GM08714 (cell line): ENCODE measurements around the gene AP2B1.

ENCODE experiments used
- H3K4me3 ChIP-seq: fragments of 200-500 bp; sonication (Bioruptor generic); 2 replicates; pipeline ENCODE4 v1.5.1; 2014; ENCODE audit warnings: mild to moderate bottlenecking, low read length, inconsistent platforms
- ZNF274 ChIP-seq: IDR thresholded peaks from 2 replicates; pipeline ENCODE4 v1.6.1; 2012; ENCODE audit warnings: mild to moderate bottlenecking, low read depth, low read length

AP2B1 gene

DNA sequence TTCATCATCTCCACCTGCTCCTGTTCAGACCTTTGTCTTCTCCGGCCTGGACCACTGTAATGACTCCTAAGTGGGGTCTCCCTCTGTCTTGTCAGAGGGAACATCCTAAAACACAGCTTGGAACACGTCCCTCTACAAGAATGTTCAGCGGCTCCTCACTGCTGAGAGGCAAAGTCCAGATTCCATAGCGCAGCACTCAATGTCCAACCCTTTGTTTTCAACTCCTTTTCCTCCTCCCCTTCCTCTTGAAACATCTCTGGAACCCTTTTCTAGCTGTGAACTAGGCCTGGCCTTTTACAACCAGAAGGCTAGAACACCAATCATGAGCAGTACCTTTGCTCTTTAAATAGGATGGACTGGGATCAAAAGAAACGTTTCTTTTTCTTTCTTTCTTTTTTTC lies 174.5 kb downstream of the AP2B1 start:
- H3K4me3 ChIP-seq, result no peak overlapping the region
- TF ChIP-seq ZNF274, result no peak

GRCh38 chr17:35763767-35764122 lies 176.6 kb downstream of the AP2B1 start:
- no peak overlapping the region for H3K4me3 ChIP-seq
- TF ChIP-seq ZNF274, result no peak

- peak overlapping the region; percentile 42; the same call in 1 of the 2 replicates for H3K4me3 ChIP-seq
- TF ChIP-seq ZNF274, result no peak
Observed at GRCh38 chr17:35764123-35764991, 177.2 kb downstream of the AP2B1 start.

DNA sequence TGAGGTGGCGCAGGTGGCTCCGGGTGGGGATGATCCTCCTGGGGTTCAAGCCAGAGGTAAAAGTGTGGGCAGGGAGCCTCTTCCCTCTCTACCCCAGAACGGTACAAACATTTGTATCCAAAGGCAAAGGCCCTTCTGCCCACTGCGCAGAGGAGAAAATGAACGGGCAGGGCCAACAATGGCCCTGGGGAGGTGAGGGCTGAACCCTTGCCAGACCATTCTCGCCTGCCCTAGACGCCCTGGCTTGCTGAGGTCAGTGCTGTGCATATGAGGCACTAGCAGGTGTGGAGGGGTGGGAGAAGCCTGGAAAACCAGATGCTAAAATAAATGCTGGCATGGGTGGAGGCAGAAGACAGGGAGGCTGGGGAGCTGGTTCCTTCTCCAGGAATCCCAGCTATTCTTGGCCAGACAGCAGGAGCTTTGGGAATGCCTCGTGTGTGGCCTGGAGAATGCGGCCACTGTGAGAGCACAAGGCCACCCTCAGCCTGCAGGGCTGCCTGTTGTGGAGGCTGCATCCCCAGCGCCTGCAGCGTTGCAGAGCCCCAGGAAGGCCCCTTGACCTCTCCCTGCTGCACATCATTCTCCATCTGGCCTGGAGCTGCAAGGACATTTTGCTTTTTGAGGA lies 178.1 kb downstream of the AP2B1 start:
- TF ChIP-seq ZNF274, result no peak
- H3K4me3 ChIP-seq, result no peak overlapping the region

DNA sequence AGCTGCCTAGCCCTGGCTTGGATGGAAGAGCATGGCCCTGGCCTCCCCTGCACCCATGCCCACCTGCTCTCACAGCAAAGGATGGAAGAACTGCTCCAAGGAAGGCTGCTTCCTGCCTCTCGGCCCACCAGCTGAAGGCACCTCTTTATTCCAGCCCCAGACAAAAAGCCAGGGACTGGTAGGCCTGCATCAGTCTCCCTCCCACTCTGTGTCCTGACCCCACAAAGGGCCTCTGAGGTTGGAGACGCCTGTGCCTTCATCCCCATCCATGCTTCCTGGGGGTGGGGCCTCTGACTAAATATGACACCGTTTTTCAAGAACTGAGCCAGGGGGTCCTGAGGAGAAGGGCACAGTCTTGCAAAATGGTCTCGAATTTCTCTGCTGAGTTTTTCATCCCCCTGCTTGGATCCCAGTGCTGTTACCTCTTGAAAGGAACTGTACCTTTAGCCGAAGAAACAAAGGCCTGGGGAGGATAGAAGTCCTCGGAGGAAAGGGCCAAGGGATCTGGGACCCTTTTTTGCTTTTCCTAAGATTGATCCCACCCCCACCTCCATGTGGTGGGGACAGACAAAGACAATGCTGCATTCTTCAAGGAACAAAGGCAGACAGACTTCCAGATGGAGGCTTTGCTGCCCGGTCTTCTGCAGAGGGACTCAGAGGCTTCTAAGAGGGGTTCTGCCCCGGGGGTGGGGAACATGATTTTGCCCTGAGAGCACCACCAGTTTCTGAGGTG lies 178.8 kb downstream of the AP2B1 start:
- H3K4me3 ChIP-seq, result no peak overlapping the region
- no peak for TF ChIP-seq ZNF274

- no peak for TF ChIP-seq ZNF274
- H3K4me3 ChIP-seq, result no peak overlapping the region
Observed at GRCh38 chr17:35766489-35766877, 179.4 kb downstream of the AP2B1 start.

GRCh38 chr17:35766903-35767510 lies 179.9 kb downstream of the AP2B1 start:
- H3K4me3 ChIP-seq, result no peak overlapping the region
- TF ChIP-seq ZNF274, result no peak

GRCh38 chr17:35768797-35769196 lies 181.7 kb downstream of the AP2B1 start:
- no peak for TF ChIP-seq ZNF274
- no peak overlapping the region for H3K4me3 ChIP-seq

- TF ChIP-seq ZNF274, result no peak
Observed at GRCh38 chr17:35769895-35770486, 182.9 kb downstream of the AP2B1 start.

DNA sequence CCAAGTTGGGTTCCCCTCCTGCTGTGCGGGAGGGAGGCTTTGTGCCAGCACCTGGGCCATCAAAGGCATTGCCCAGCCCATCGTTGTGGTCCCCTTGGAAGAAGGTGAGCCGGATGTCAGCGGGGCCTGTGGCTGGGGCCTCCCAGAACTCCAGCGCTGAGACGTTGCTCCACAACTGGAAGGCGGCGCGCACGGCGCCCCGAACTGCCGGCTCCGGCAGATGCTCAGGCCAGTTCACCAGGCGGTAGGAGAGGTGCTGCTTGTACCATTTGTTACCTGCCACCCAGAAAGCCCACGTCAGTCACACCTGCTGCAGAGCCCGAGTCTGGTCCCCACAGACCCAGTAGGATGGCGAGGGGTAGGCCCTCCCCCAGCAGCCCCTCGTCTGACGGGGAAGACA lies 186.0 kb downstream of the AP2B1 start:
- no peak for TF ChIP-seq ZNF274
- H3K4me3 ChIP-seq, result no peak overlapping the region

More at GRCh38 chr17:35769895-35770486, 182.9 kb downstream of the AP2B1 start:
- H3K4me3 ChIP-seq, result no peak overlapping the region

DNA sequence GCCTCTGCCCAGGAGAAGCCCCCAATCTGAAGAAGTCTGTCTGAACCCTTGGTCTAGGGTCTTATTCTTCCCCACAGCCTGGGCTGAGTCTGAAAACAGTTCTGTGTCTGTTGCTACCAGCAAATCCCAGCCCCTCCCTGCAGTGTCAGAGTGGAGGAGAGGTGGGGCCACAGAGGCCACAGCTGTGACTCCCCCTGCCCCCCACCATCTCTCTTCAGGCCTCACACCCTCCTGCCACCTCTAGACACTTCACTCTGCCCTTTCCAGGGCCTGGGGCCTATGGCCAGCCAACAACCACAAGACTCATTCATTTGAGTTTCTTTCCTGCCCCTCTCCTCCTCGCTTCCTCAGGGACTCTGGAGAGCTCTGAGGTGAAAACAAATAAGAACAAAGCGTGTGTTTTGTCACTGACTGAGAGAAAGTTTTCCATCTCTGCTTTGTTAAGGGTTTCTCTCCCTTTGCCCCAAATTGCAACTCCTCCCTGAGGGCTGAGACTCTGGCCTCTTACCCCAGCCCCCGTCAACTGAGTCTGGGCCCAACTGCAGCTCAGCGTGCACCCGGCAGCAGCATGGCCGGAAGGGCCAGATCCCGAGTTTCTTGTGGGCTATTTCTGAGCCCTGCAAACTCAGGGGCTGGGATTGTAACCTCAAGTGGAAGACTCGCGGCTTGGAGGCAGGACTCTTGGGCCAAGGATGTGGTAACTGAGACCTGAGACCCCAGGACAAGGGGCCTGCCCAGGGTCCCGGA lies 186.7 kb downstream of the AP2B1 start:
- H3K4me3 ChIP-seq, result no peak overlapping the region
- no peak for TF ChIP-seq ZNF274

DNA sequence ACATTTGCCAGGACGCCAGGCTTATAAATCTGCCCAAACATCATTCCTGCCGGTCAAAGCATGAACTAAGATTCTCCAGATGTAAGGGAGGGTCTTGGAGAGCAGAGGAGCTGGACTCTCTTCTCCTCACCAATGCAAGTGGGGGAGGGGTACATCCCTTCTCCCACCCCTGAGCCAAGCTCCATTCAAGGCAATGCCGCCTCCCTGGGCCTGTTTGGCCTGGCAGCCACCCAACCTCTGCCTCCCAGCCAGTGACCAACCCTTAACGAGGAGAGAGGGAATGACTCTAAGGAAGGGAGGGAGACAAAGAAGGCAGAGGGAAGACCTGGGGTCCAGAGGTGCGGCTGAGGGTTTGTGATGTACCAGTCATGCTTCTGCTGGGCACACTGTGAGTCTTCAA lies 187.4 kb downstream of the AP2B1 start:
- TF ChIP-seq ZNF274, result no peak

DNA sequence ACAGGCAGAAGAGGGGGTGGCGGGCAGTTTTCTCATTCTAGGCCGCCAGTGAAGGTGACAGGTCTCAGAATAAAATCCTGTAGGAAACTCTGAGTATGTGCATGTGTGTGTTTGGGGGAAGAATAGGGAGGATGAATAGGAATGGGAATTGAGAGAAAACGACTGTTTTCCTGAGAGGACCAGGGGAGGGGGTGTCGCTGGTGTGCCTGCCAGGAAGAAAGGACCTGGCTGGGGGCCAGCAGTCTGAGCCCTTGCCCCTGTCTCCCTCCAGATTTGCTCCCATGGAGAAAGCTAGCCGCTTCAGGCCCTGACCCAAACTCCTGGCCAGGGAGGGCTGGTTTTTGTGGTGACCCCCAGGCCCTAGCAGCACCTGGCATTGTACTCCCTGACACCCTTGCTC lies 187.9 kb downstream of the AP2B1 start:
- H3K4me3 ChIP-seq, result no peak overlapping the region
- TF ChIP-seq ZNF274, result no peak

More for the DNA sequence above, 187.4 kb downstream of the AP2B1 start:
- no peak overlapping the region for H3K4me3 ChIP-seq

DNA sequence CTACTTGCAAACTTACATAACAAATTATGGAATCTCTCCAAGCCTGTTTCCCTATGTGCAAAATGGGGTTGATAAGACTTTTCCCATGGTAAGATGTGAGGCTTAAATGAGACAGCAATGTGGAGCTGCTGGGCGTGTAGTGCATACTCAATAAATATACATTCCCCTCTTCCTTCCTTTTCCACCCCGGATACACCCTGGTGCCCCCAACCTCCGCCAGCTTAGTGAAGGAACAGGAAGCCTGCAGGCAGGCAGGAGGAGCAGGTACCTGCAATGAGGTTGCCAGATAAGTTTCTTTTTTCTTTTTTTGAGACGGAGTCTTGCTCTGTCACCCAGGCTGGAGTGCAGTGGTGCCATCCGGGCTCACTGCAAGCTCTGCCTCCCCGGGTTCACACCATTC lies 188.5 kb downstream of the AP2B1 start:
- TF ChIP-seq ZNF274, result no peak
- H3K4me3 ChIP-seq, result no peak overlapping the region
